H9 (cell line): ENCODE results near the gene CTLA4. TPM values are rescaled to one million over a fixed set of nuclear protein-coding genes. Genes with fewer than 3 reads are reported as not detected.

Source experiments
- DNase-seq: peaks from one replicate; pipeline ENCODE4 v3.0.0-alpha.2; 2017
- H2AFZ ChIP-seq: one replicate; pipeline ENCODE4 v1.6.1; 2013; ENCODE audit warnings: mild to moderate bottlenecking, low read length, control low read depth, moderate library complexity
- H2AK5ac ChIP-seq: 2 replicates; pipeline ENCODE4 v1.6.1; 2013; ENCODE audit warnings: low read length, control low read depth, mixed read lengths; ENCODE audit not compliant: insufficient read length
- H2BK120ac ChIP-seq: one replicate; pipeline ENCODE4 v1.6.1; 2013; ENCODE audit warnings: low read depth, mild to moderate bottlenecking, low read length, control low read depth, inconsistent platforms; ENCODE audit not compliant: poor library complexity, severe bottlenecking
- H2BK12ac ChIP-seq: 2 replicates; pipeline ENCODE4 v1.6.1; 2013; ENCODE audit warnings: low read length, control low read depth, mixed read lengths, low read depth; ENCODE audit not compliant: insufficient read length
- H2BK15ac ChIP-seq: 2 replicates; pipeline ENCODE4 v1.6.1; 2013; ENCODE audit warnings: low read depth, low read length, control low read depth
- H2BK20ac ChIP-seq: one replicate; pipeline ENCODE4 v1.6.1; 2013; ENCODE audit warnings: low read depth, mild to moderate bottlenecking, low read length, control low read depth, inconsistent platforms; ENCODE audit not compliant: poor library complexity, severe bottlenecking
- H2BK5ac ChIP-seq: 2 replicates; pipeline ENCODE4 v1.6.1; 2013; ENCODE audit warnings: low read length, control low read depth, mixed read lengths; ENCODE audit not compliant: insufficient read length
- H3K14ac ChIP-seq: 2 replicates; pipeline ENCODE4 v1.6.1; 2013; ENCODE audit warnings: low read length, control low read depth; ENCODE audit not compliant: insufficient read depth
- H3K18ac ChIP-seq: 2 replicates; pipeline ENCODE4 v1.6.1; 2013; ENCODE audit warnings: low read depth, mild to moderate bottlenecking, mixed read lengths, low read length, control low read depth; ENCODE audit not compliant: insufficient read length
- H3K23ac ChIP-seq: 2 replicates; pipeline ENCODE4 v1.6.1; 2013; ENCODE audit warnings: low read length, control low read depth, mixed read lengths, low read depth; ENCODE audit not compliant: insufficient read length
- H3K23me2 ChIP-seq: 2 replicates; pipeline ENCODE4 v1.6.1; 2013; ENCODE audit warnings: low read depth, mild to moderate bottlenecking, mixed read lengths, low read length, control low read depth; ENCODE audit not compliant: insufficient read length, poor library complexity, severe bottlenecking
- H3K27ac ChIP-seq: 2 replicates; pipeline ENCODE4 v1.5.1; 2013; ENCODE audit warnings: low read length, control low read depth, mixed read lengths, low read depth; ENCODE audit not compliant: insufficient read length
- H3K27me3 ChIP-seq: 2 replicates; pipeline ENCODE4 v1.6.1; 2013; ENCODE audit warnings: low read length, control low read depth, inconsistent platforms; ENCODE audit not compliant: insufficient read depth
- H3K4ac ChIP-seq: 2 replicates; pipeline ENCODE4 v1.6.1; 2013; ENCODE audit warnings: low read depth, mild to moderate bottlenecking, control low read depth, inconsistent platforms, low read length, moderate library complexity
- H3K4me1 ChIP-seq: 2 replicates; pipeline ENCODE4 v1.6.1; 2013; ENCODE audit warnings: low read length, control low read depth, inconsistent platforms; ENCODE audit not compliant: insufficient read depth
- H3K4me2 ChIP-seq: 2 replicates; pipeline ENCODE4 v1.6.1; 2013; ENCODE audit warnings: low read length, control low read depth, mixed read lengths; ENCODE audit not compliant: insufficient read length, insufficient read depth
- H3K56ac ChIP-seq: 2 replicates; pipeline ENCODE4 v1.6.1; 2013; ENCODE audit warnings: low read depth, mild to moderate bottlenecking, mixed read lengths, low read length, control low read depth; ENCODE audit not compliant: insufficient read length
- H3K79me1 ChIP-seq: 2 replicates; pipeline ENCODE4 v1.6.1; 2013; ENCODE audit warnings: low read depth, mild to moderate bottlenecking, moderate library complexity, low read length, control low read depth, inconsistent platforms; ENCODE audit not compliant: insufficient read depth, poor library complexity, severe bottlenecking
- H3K79me2 ChIP-seq: 2 replicates; pipeline ENCODE4 v1.6.1; 2013; ENCODE audit warnings: low read length, control low read depth, inconsistent platforms; ENCODE audit not compliant: insufficient read depth
- H3K9ac ChIP-seq: 2 replicates; pipeline ENCODE4 v1.6.1; 2013; ENCODE audit warnings: low read length, control low read depth, mixed read lengths; ENCODE audit not compliant: insufficient read length; ENCODE audit errors: extremely low read depth
- H3K9me3 ChIP-seq: one replicate; pipeline ENCODE4 v1.6.1; 2013; ENCODE audit warnings: low read depth, low read length, inconsistent platforms; ENCODE audit not compliant: control insufficient read depth
- H3T11ph ChIP-seq: one replicate; pipeline ENCODE4 v1.6.1; 2013; ENCODE audit warnings: mild to moderate bottlenecking, low read length, control low read depth, inconsistent platforms
- H4K20me1 ChIP-seq: one replicate; pipeline ENCODE4 v1.6.1; 2013; ENCODE audit not compliant: control insufficient read depth, insufficient read length, insufficient read depth
- H4K5ac ChIP-seq: 2 replicates; pipeline ENCODE4 v1.6.1; 2013; ENCODE audit warnings: low read depth, mild to moderate bottlenecking, mixed read lengths, low read length, control low read depth; ENCODE audit not compliant: insufficient read length
- H4K8ac ChIP-seq: replicated peaks from 2 replicates; pipeline ENCODE4 v1.6.1; 2013; ENCODE audit warnings: low read length, control low read depth, mixed read lengths, low read depth; ENCODE audit not compliant: insufficient read length
- H4K91ac ChIP-seq: 2 replicates; pipeline ENCODE4 v1.6.1; 2013; ENCODE audit warnings: low read depth, mild to moderate bottlenecking, moderate library complexity, mixed read lengths, low read length, control low read depth; ENCODE audit not compliant: insufficient read length
- H3K27ac Mint-ChIP-seq, 3 experiments: 2 replicates in 2 of 3; 3 replicates in 1 of 3; pipeline ENCODE4 v1.8.0; 2020 to 2021; ENCODE audit warnings: mixed read lengths in 3 of 3, mild to moderate bottlenecking in 1 of 3, moderate library complexity in 1 of 3
- H3K27me3 Mint-ChIP-seq: 2 replicates; pipeline ENCODE4 v1.8.0; 2021; ENCODE audit warnings: low read depth, mild to moderate bottlenecking, moderate library complexity, mixed read lengths
- H3K36me3 Mint-ChIP-seq, 3 experiments: 2 replicates in 2 of 3; 3 replicates in 1 of 3; pipeline ENCODE4 v1.8.0; 2020 to 2021; ENCODE audit warnings: low read depth in 3 of 3, mixed read lengths in 3 of 3; ENCODE audit not compliant: insufficient read depth in 1 of 3
- H3K4me1 Mint-ChIP-seq, 2 experiments: 2 replicates each; pipeline ENCODE4 v1.8.0; 2020; ENCODE audit warnings: mixed read lengths in 2 of 2
- H3K4me3 Mint-ChIP-seq, 2 experiments: 2 replicates in 1 of 2; 3 replicates in 1 of 2; pipeline ENCODE4 v1.8.0; 2020 to 2021; ENCODE audit warnings: mild to moderate bottlenecking in 2 of 2, mixed read lengths in 2 of 2, moderate library complexity in 1 of 2
- H3K9me3 Mint-ChIP-seq, 2 experiments: 2 replicates in 1 of 2; 3 replicates in 1 of 2; pipeline ENCODE4 v1.8.0; 2020; ENCODE audit warnings: mild to moderate bottlenecking in 2 of 2, mixed read lengths in 2 of 2, moderate library complexity in 1 of 2
- CTCF ChIP-seq: fragments of 200-600 bp; sonication (generic); conservative IDR thresholded peaks from 3 replicates; pipeline ENCODE4 v1.8.0; 2021; ENCODE audit warnings: antibody characterized with exemption, mild to moderate bottlenecking
- WGBS: extraction: QIAGEN DNeasy Blood & Tissue Kit; methylation state at CpG from one replicate; pipeline ENCODE4 v1.1.7; 2013; ENCODE audit warnings: missing lambda C conversion rate, low lambda C conversion rate, mixed read lengths; ENCODE audit not compliant: insufficient read length; ENCODE audit errors: extremely low coverage; 5-methylcytosine and 5-hydroxymethylcytosine counted together
- total RNA-seq: library from RNA; stranded (reverse); gene quantifications from 2 replicates; pipeline ENCODE4 v1.2.1, GENCODE V29; 2021

The CTLA4 gene
- total RNA-seq, 1 experiment from 2014 or later, result not detected

GRCh38 chr2:203853271-203853670 lies 14.3 kb upstream of the CTLA4 start:
- H3K14ac ChIP-seq, result no peak overlapping the region

More at GRCh38 chr2:203853271-203853670, 14.3 kb upstream of the CTLA4 start:
- Histone ChIP-seq H2AFZ (no peak overlapping the region), H3T11ph (no peak overlapping the region), H3K4me1 (no peaks in the 10 kb centered on the region), H2BK20ac (no peak overlapping the region), H4K20me1 (no peaks in the 10 kb centered on the region), H3K23me2 (no peaks in the 10 kb centered on the region), H3K27me3 (no peaks in the 10 kb centered on the region), H2BK120ac (no peak overlapping the region), H2BK12ac (no peak overlapping the region), H3K9me3 (no peaks in the 10 kb centered on the region), H2AK5ac (no peak overlapping the region), H3K79me2 (no peaks in the 10 kb centered on the region), H4K8ac (no peak overlapping the region), H3K27ac (no peak overlapping the region), H3K23ac (no peak overlapping the region), H3K4ac (no peak overlapping the region), H3K9ac (no peak overlapping the region), H2BK15ac (no peak overlapping the region), H3K79me1 (no peaks in the 10 kb centered on the region), H2BK5ac (no peak overlapping the region), H4K5ac (no peak overlapping the region), H3K4me2 (no peak overlapping the region), H3K18ac (no peak overlapping the region), H3K56ac (no peak overlapping the region), H4K91ac (no peak overlapping the region)
- H3K27me3 Mint-ChIP-seq, result no peaks in the 10 kb centered on the region; the same call in 1 of the 2 replicates
- H3K9me3 Mint-ChIP-seq, result no peaks in the 10 kb centered on the region
- H3K36me3 Mint-ChIP-seq, result no peaks in the 10 kb centered on the region
- no peak overlapping the region for H3K4me3 Mint-ChIP-seq
- H3K4me1 Mint-ChIP-seq, result no peaks in the 10 kb centered on the region
- WGBS, result no CpG with 5 or more reads among the region's 3 CpGs
- TF ChIP-seq CTCF, result no peak
- H3K27ac Mint-ChIP-seq, result no peak overlapping the region
- no peak for DNase-seq
